Ishikawa (cell line): ENCODE data around the gene PIEZO1.

Experiments
- EP300 ChIP-seq: IDR thresholded peaks from 2 replicates; pipeline ENCODE4 v1.6.1; 2012; ENCODE audit warnings: borderline replicate concordance
- FOXM1 ChIP-seq: IDR thresholded peaks from 2 replicates; pipeline ENCODE4 v1.6.1; 2012; ENCODE audit warnings: low read depth, borderline replicate concordance
- REST ChIP-seq: IDR thresholded peaks from 2 replicates; pipeline ENCODE4 v1.6.1; 2012; ENCODE audit warnings: low read depth, mild to moderate bottlenecking

DNA sequence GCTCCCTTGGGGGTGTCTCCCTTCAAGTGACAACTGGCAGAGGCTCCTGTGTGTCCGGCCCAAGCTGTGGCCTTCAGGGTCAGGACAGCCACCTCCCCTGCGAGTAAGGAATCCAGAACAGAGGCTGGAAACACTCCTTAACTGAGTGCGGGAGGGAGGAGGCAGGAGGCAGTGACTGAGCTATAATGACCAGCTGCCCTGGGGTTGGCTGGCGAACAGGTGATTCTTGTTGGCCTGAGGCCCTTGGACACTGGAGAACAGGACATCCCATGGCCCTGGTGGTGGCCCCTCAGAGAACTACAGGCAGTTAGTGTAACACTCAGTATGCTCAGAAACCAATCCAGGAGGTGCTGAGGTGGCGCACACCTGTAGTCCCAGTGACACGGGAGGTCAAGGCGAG is 89.3 kb downstream of the PIEZO1 start:
- no peak for TF ChIP-seq REST
- TF ChIP-seq FOXM1: no peak
- no peak for TF ChIP-seq EP300
